Stomach (tissue), 4 donors: ENCODE results near the gene MAFB.

Experiments used
- EP300 ChIP-seq: sonication (generic); formaldehyde crosslinking; IDR thresholded peaks from one replicate; pipeline ENCODE4 v1.6.1; 2017; ENCODE audit warnings: antibody characterized with exemption
- POLR2A ChIP-seq, 4 donors: fragments of 450-650 bp; IDR thresholded peaks; one replicate each; pipeline ENCODE4 v1.6.1; 2016; ENCODE audit warnings: antibody characterized with exemption in 4 of 4, control low read depth in 2 of 4, mild to moderate bottlenecking in 1 of 4, moderate library complexity in 1 of 4
- TF ChIP-seq, protein P1 (sequence below), 7 experiments: fragments of 450-650 bp in 4 of 7; fragments of 200-600 bp in 3 of 7; sonication (generic) in 3 of 7; IDR thresholded peaks; one replicate each; pipeline ENCODE4 v1.5.1; 2016 to 2019; ENCODE audit warnings: antibody characterized with exemption in 7 of 7, control low read depth in 2 of 7, mild to moderate bottlenecking in 1 of 7

DNA sequence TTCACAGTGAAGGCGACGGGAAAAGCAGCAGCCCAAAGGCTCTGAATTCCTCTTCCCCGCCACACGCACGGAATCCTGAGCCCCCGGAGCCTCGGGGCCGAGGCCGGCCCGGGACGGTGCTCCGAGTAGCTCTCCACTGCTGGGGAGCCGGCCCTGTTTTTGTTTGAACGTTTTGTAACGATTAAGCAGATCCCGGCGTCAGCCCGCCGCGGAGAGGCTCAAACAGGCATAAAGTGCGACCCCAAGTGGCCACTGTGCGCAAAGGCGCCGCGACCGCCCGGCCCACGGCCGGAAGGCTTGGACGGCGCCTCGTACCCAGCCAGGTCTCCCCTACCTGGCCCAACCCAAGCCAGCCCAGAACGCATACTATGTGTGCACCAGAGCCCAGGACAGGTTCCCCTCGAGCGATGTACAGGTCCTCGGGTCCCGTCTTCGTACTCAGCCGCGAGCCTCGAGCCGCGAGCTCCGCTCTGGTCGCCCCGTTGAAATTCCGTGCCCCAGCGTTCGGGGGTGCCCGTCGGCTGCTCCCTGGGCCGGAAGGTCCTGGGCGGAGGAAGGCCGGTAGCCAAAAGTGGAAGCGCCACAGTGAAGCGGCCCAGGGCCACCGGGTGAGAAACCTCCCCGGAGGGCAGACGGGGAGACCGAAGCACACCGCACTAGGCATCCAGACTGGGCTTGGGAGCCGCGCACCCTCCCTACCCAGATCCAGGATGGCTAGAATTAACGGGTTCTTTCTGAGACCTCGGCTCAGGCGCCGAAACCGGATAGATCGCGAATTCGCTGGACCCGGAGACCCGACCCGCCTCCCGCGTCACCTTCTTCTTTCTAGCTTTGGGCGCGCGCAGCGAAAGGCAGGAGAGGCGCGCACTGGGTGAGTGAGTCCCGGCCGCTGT, 1.2 kb upstream of the MAFB start:
- no peak for TF ChIP-seq POLR2A (IDR thresholded peaks at IDR 0.05)
- TF ChIP-seq, protein P1, sequence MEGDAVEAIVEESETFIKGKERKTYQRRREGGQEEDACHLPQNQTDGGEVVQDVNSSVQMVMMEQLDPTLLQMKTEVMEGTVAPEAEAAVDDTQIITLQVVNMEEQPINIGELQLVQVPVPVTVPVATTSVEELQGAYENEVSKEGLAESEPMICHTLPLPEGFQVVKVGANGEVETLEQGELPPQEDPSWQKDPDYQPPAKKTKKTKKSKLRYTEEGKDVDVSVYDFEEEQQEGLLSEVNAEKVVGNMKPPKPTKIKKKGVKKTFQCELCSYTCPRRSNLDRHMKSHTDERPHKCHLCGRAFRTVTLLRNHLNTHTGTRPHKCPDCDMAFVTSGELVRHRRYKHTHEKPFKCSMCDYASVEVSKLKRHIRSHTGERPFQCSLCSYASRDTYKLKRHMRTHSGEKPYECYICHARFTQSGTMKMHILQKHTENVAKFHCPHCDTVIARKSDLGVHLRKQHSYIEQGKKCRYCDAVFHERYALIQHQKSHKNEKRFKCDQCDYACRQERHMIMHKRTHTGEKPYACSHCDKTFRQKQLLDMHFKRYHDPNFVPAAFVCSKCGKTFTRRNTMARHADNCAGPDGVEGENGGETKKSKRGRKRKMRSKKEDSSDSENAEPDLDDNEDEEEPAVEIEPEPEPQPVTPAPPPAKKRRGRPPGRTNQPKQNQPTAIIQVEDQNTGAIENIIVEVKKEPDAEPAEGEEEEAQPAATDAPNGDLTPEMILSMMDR (IDR thresholded peaks at IDR 0.05) = peak in 5 of 7 experiments; percentile 78 to 93 (median 87)
- no peak for TF ChIP-seq EP300
